H1 (cell line): ENCODE data around the gene EPHB6. TPM values are rescaled to one million over a fixed set of nuclear protein-coding genes. Genes with fewer than 3 reads are reported as not detected.

ENCODE experiments used
- CTCF ChIA-PET: fragments of 300-600 bp; sonication (Branson Sonifier 250); formaldehyde crosslinking; loops from one replicate; lab custom pipeline; 2021; ENCODE audit not compliant: partially characterized antibody; lab: Charles Lee
- POLR2A ChIA-PET: fragments of 300-600 bp; sonication (Branson Sonifier 250); formaldehyde crosslinking; loops from one replicate; lab custom pipeline; 2021; ENCODE audit warnings: inconsistent platforms; ENCODE audit not compliant: partially characterized antibody; lab: Charles Lee
- DNase-seq, 2 experiments: peaks; one replicate each; pipeline versions ENCODE4 v3.0.0 to v3.0.0-alpha.2; 2010 to 2022; ENCODE audit warnings: low spot score in 2 of 2, low read depth in 1 of 2, mixed read lengths in 1 of 2
- FAIRE-seq: peaks from 2 replicates; lab custom pipeline; 2011; peaks lifted over from hg19 to GRCh38; lab: Jason Lieb, UNC
- H2AFZ ChIP-seq: 2 replicates; pipeline ENCODE4 v1.8.1; 2012; ENCODE audit warnings: low read length, inconsistent platforms
- H2AK5ac ChIP-seq: 2 replicates; pipeline ENCODE4 v1.6.1; 2013; ENCODE audit warnings: low read depth, low read length
- H2BK120ac ChIP-seq: replicated peaks from 2 replicates; pipeline ENCODE3; 2013; ENCODE audit warnings: low read depth, low read length, inconsistent platforms
- H2BK12ac ChIP-seq: 2 replicates; pipeline ENCODE4 v1.6.1; 2013; ENCODE audit warnings: low read depth, low read length
- H2BK15ac ChIP-seq: 2 replicates; pipeline ENCODE4 v1.6.1; 2013; ENCODE audit warnings: low read length
- H2BK20ac ChIP-seq: 2 replicates; pipeline ENCODE4 v1.6.1; 2013; ENCODE audit warnings: low read length
- H2BK5ac ChIP-seq: 2 replicates; pipeline ENCODE4 v1.6.1; 2013; ENCODE audit warnings: low read depth, low read length
- H3K14ac ChIP-seq: 2 replicates; pipeline ENCODE4 v1.6.1; 2013; ENCODE audit warnings: inconsistent platforms; ENCODE audit not compliant: insufficient read length
- H3K18ac ChIP-seq: 2 replicates; pipeline ENCODE4 v1.6.1; 2013; ENCODE audit warnings: low read length; ENCODE audit errors: extremely low read depth
- H3K23ac ChIP-seq: 2 replicates; pipeline ENCODE4 v1.6.1; 2013; ENCODE audit warnings: inconsistent platforms; ENCODE audit not compliant: insufficient read length
- H3K23me2 ChIP-seq: 2 replicates; pipeline ENCODE4 v1.6.1; 2013; ENCODE audit warnings: low read depth, low read length
- H3K27ac ChIP-seq: 2 replicates; pipeline ENCODE4 v1.6.1; 2011; ENCODE audit warnings: low read depth, low read length, inconsistent platforms
- H3K27me3 ChIP-seq, 4 experiments: replicated peaks in 1 of 4; 1 replicate in 1 of 4; 2 replicates in 3 of 4; pipeline versions ENCODE4 v1.6.1 to v1.8.1; 2011 to 2013; ENCODE audit warnings: low read length in 3 of 4, mild to moderate bottlenecking in 3 of 4, inconsistent platforms in 2 of 4, mixed read lengths in 2 of 4, moderate library complexity in 1 of 4; ENCODE audit not compliant: control insufficient read depth in 3 of 4, insufficient read depth in 3 of 4; ENCODE audit errors: extremely low read depth in 1 of 4
- H3K36me3 ChIP-seq, 4 experiments: 2 replicates each; pipeline versions ENCODE4 v1.6.1 to v1.8.1; 2011 to 2013; ENCODE audit warnings: mild to moderate bottlenecking in 4 of 4, low read length in 3 of 4, moderate library complexity in 2 of 4, control low read depth in 1 of 4, inconsistent platforms in 1 of 4; ENCODE audit not compliant: insufficient read depth in 4 of 4, control insufficient read depth in 2 of 4
- H3K4ac ChIP-seq: replicated peaks from 2 replicates; pipeline ENCODE3; 2013; ENCODE audit warnings: low read length, low read depth, mixed read lengths, inconsistent platforms; ENCODE audit not compliant: insufficient read length
- H3K4me1 ChIP-seq, 4 experiments: replicated peaks in 1 of 4; 1 replicate in 1 of 4; 2 replicates in 3 of 4; pipeline versions ENCODE4 v1.6.1 to v1.8.1; 2011 to 2013; ENCODE audit warnings: low read length in 3 of 4, inconsistent platforms in 2 of 4, mixed read lengths in 1 of 4; ENCODE audit not compliant: insufficient read depth in 4 of 4, control insufficient read depth in 3 of 4
- H3K4me2 ChIP-seq, 2 experiments: 2 replicates each; pipeline versions ENCODE4 v1.6.1 to v1.8.1; 2011 to 2013; ENCODE audit warnings: low read depth in 2 of 2, low read length in 2 of 2, control low read depth in 1 of 2, inconsistent platforms in 1 of 2, mild to moderate bottlenecking in 1 of 2; ENCODE audit not compliant: insufficient read depth in 1 of 2
- H3K4me3 ChIP-seq, 4 experiments: fragments of 200-600, 300-600 bp in 1 of 4; sonication (generic), shearing (Covaris generic), sonication (Bioruptor Twin) in 1 of 4; 2 replicates each; pipeline versions ENCODE4 v1.5.1 to v1.8.1; 2011 to 2016; ENCODE audit warnings: low read length in 4 of 4, low read depth in 3 of 4, control low read depth in 2 of 4, inconsistent platforms in 2 of 4, mild to moderate bottlenecking in 2 of 4, mixed read lengths in 1 of 4, moderate library complexity in 1 of 4; ENCODE audit not compliant: insufficient read depth in 2 of 4; ENCODE audit errors: extremely low read depth in 1 of 4
- H3K56ac ChIP-seq: replicated peaks from 2 replicates; pipeline ENCODE3; 2013; ENCODE audit warnings: low read depth, mild to moderate bottlenecking, mixed read lengths, low read length, inconsistent platforms; ENCODE audit not compliant: insufficient read length
- H3K79me1 ChIP-seq: 2 replicates; pipeline ENCODE4 v1.6.1; 2013; ENCODE audit warnings: low read depth, low read length, control low read depth
- H3K79me2 ChIP-seq, 2 experiments: 2 replicates each; pipeline versions ENCODE4 v1.6.1 to v1.8.1; 2012 to 2013; ENCODE audit warnings: low read length in 2 of 2, mild to moderate bottlenecking in 2 of 2, inconsistent platforms in 1 of 2; ENCODE audit not compliant: insufficient read depth in 2 of 2, control insufficient read depth in 1 of 2
- H3K9ac ChIP-seq, 4 experiments: replicated peaks in 1 of 4; 1 replicate in 1 of 4; 2 replicates in 3 of 4; pipeline versions ENCODE4 v1.6.1 to v1.8.1; 2011 to 2013; ENCODE audit warnings: low read depth in 3 of 4, low read length in 3 of 4, control low read depth in 2 of 4, mild to moderate bottlenecking in 2 of 4, moderate library complexity in 2 of 4, inconsistent platforms in 1 of 4; ENCODE audit errors: extremely low read depth in 1 of 4
- H3K9me3 ChIP-seq, 2 experiments: 2 replicates each; pipeline versions ENCODE4 v1.6.1 to v1.8.1; 2012 to 2013; ENCODE audit warnings: mild to moderate bottlenecking in 2 of 2, moderate library complexity in 2 of 2, control low read depth in 1 of 2, inconsistent platforms in 1 of 2, low read depth in 1 of 2, low read length in 1 of 2, mixed read lengths in 1 of 2; ENCODE audit not compliant: insufficient read depth in 2 of 2
- H4K20me1 ChIP-seq, 2 experiments: replicated peaks in 1 of 2; 2 replicates each; pipeline versions ENCODE3 to v1.8.1; 2011 to 2013; ENCODE audit warnings: inconsistent platforms in 2 of 2, low read length in 2 of 2, mild to moderate bottlenecking in 1 of 2; ENCODE audit not compliant: insufficient read depth in 2 of 2, control insufficient read depth in 1 of 2
- H4K5ac ChIP-seq: 2 replicates; pipeline ENCODE4 v1.6.1; 2013; ENCODE audit warnings: low read length, low read depth, mixed read lengths, inconsistent platforms; ENCODE audit not compliant: insufficient read length
- H4K8ac ChIP-seq: 2 replicates; pipeline ENCODE4 v1.8.0; 2013; ENCODE audit warnings: mild to moderate bottlenecking, moderate library complexity, low read length, inconsistent platforms; ENCODE audit not compliant: insufficient read depth; ENCODE audit errors: extremely low read depth
- H4K91ac ChIP-seq: replicated peaks from 2 replicates; pipeline ENCODE3; 2013; ENCODE audit warnings: low read length, mixed read lengths, inconsistent platforms; ENCODE audit not compliant: insufficient read length
- ATF2 ChIP-seq: IDR thresholded peaks from 2 replicates; pipeline ENCODE4 v1.6.1; 2012; ENCODE audit warnings: low read length, inconsistent platforms
- KDM5A ChIP-seq: fragments of 200-600 bp; IDR thresholded peaks from 2 replicates; pipeline ENCODE4 v1.7.1; 2012; ENCODE audit warnings: mild to moderate bottlenecking, low read length, inconsistent platforms, mixed read lengths
- RAD21 ChIP-seq, 2 experiments: IDR thresholded peaks in 1 of 2; conservative IDR thresholded peaks in 1 of 2; 2 replicates each; pipeline ENCODE4 v1.6.1; 2011; ENCODE audit warnings: low read depth in 2 of 2, low read length in 2 of 2, improper control_type of control experiment in 1 of 2, inconsistent platforms in 1 of 2, mild to moderate bottlenecking in 1 of 2, moderate library complexity in 1 of 2
- TBP ChIP-seq: IDR thresholded peaks from 2 replicates; pipeline ENCODE4 v1.6.1; 2011; ENCODE audit warnings: low read depth, low read length, improper control_type of control experiment
- YY1 ChIP-seq: IDR thresholded peaks from 2 replicates; pipeline ENCODE4 v1.6.1; 2011; ENCODE audit warnings: low read depth, mild to moderate bottlenecking, low read length
- WGBS, 2 experiments: shearing (Covaris generic) in 1 of 2; methylation state at CpG; one replicate each; pipeline versions ENCODE4 v1.1.6 to v1.1.7; 2013 to 2015; ENCODE audit warnings: low lambda C conversion rate in 2 of 2, mixed read lengths in 2 of 2, inconsistent platforms in 1 of 2, low coverage in 1 of 2, missing lambda C conversion rate in 1 of 2; ENCODE audit not compliant: insufficient replicate concordance in 2 of 2, insufficient coverage in 1 of 2, insufficient read length in 1 of 2; ENCODE audit errors: extremely low coverage in 1 of 2, missing lambda C conversion rate in 1 of 2; 5-methylcytosine and 5-hydroxymethylcytosine counted together
- polyA plus RNA-seq, 7 experiments: library from polyadenylated mRNA; depleted of rRNA in 3 of 7; stranded (reverse) in 5 of 7; unstranded in 2 of 7; fragments of >200 nt in 5 of 7; fragments of 200-250 nt in 2 of 7; gene quantifications; 1 replicate in 5 of 7; 2 replicates in 1 of 7; 4 replicates in 1 of 7; pipeline versions ENCODE4 v1.2.1 to v1.2.3, GENCODE V29; 2011 to 2013; ENCODE audit warnings: missing spikeins in 2 of 7, mixed read lengths in 2 of 7
- total RNA-seq: library from RNA; stranded (reverse); fragmentation: NEBNext Ultra II Directional; extraction: Animal tissue kit (Norgen Biotek cat#: 25700); gene quantifications from 2 replicates; pipeline ENCODE4 v1.2.1, GENCODE V29; 2021
- TF ChIP-seq, protein P1 (sequence below), 3 experiments: IDR thresholded peaks; 1 replicate in 2 of 3; 2 replicates in 1 of 3; pipeline versions ENCODE4 v1.5.1 to v1.6.1; 2011; ENCODE audit warnings: low read length in 3 of 3, mild to moderate bottlenecking in 3 of 3, inconsistent platforms in 2 of 3, low read depth in 1 of 3, moderate library complexity in 1 of 3; ENCODE audit not compliant: insufficient read depth in 1 of 3; ENCODE audit errors: control extremely low read depth in 1 of 3

The EPHB6 gene
- total and polyA plus RNA-seq, 2 of the 8 experiments (the other 6 are each of a cell fraction or from before 2014, with no cell fraction given) = 19.7 TPM

DNA sequence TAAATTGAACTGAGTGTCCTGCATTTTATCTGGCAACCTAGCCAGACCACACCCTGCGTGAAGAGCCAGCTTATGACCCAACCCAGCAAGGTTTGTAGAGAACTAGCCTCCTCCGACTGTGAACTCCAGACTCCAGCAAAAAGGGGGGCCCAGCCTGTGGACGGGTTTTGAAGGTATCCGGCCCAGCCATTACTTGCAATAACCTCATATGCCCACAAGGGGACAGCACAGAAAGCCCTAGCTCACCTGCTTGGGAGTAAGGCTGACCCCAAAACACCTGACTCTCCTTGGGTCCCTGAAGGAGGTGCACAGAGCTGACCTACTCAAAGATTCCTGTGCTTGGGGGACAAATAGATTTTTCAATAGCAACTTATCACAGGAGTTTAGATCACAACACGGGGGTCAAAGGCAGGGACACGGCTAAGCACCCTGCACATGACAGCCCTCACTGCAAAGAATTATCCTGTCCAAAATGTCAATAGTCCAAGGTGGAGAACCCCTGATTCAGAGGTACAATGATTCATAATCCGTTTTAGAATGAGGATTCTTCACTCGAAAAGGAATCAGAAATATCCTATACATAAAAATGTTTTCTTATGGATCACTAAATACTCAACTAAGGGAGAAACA is 26.1 kb downstream of the EPHB6 start:
- DNase-seq = peak; percentile 23 to 78
- H3K9ac ChIP-seq = no peak overlapping the region
- 0 out of 7 replicates have a peak, but pooled peaks cover 0 to 2% (median 0%) of the 10 kb centered on the region in 4 experiments for H3K27me3 ChIP-seq
- H3K4me3 ChIP-seq = no peak overlapping the region
- no peak overlapping the region for H2BK12ac ChIP-seq
- no peak overlapping the region for H3K56ac ChIP-seq
- H3K4me2 ChIP-seq = no peak overlapping the region
- H3K9me3 ChIP-seq = no peaks in the 10 kb centered on the region
- no peak overlapping the region for H2AFZ ChIP-seq
- ChIA-PET CTCF (interaction anchor here (0.6 to 13.9 kb wide), 44 partner anchors 8 to 649 kb away, joined by 3 to 332 read pairs (median 3); partner anchors contain the start of gene TRPV5), POLR2A (no interaction called here)
- H2BK120ac ChIP-seq = no peak overlapping the region
- H3K14ac ChIP-seq = no peak overlapping the region
- no peaks in the 10 kb centered on the region for H3K79me2 ChIP-seq
- FAIRE-seq = peak; percentile 94
- no peak overlapping the region for H3K27ac ChIP-seq
- H4K20me1 ChIP-seq = no peaks in the 10 kb centered on the region
- no peaks in the 10 kb centered on the region for H3K36me3 ChIP-seq
- H3K18ac ChIP-seq = no peak overlapping the region
- WGBS, 2 experiments = 40% methylated on average over 8 of the region's 8 CpGs; no CpG with 5 or more reads in 1 of the 2 experiments
- no peak overlapping the region for H4K5ac ChIP-seq
- no peak overlapping the region for H4K8ac ChIP-seq
- TF ChIP-seq ATF2 (no peak), YY1 (0 out of 2 replicates have a peak, but pooled peaks have one; percentile 35), KDM5A (no peak), TBP (no peak), RAD21 (IDR thresholded peaks at IDR 0.05 in 1 of 2, conservative IDR thresholded peaks at IDR 0.05 in 1 of 2; ENCODE audit: low read depth in 2 of 2, low read length in 2 of 2) (peak; percentile 77 to 84)
- TF ChIP-seq, protein P1, sequence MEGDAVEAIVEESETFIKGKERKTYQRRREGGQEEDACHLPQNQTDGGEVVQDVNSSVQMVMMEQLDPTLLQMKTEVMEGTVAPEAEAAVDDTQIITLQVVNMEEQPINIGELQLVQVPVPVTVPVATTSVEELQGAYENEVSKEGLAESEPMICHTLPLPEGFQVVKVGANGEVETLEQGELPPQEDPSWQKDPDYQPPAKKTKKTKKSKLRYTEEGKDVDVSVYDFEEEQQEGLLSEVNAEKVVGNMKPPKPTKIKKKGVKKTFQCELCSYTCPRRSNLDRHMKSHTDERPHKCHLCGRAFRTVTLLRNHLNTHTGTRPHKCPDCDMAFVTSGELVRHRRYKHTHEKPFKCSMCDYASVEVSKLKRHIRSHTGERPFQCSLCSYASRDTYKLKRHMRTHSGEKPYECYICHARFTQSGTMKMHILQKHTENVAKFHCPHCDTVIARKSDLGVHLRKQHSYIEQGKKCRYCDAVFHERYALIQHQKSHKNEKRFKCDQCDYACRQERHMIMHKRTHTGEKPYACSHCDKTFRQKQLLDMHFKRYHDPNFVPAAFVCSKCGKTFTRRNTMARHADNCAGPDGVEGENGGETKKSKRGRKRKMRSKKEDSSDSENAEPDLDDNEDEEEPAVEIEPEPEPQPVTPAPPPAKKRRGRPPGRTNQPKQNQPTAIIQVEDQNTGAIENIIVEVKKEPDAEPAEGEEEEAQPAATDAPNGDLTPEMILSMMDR (IDR thresholded peaks at IDR 0.05; ENCODE audit: control extremely low read depth in 1 of 3, insufficient read depth in 1 of 3, low read depth in 1 of 3, low read length in 3 of 3) = peak; percentile 83 to 96 (median 95)
- H2BK5ac ChIP-seq = no peak overlapping the region
- no peak overlapping the region for H4K91ac ChIP-seq
- H3K4me1 ChIP-seq = peaks cover 0 to 8% (median 2%) of the 10 kb centered on the region in 4 experiments; a peak in 2 of 7 replicates
- no peak overlapping the region for H2AK5ac ChIP-seq
- H3K79me1 ChIP-seq = no peaks in the 10 kb centered on the region
- H2BK20ac ChIP-seq = no peak overlapping the region
- no peaks in the 10 kb centered on the region for H3K23me2 ChIP-seq
- H2BK15ac ChIP-seq = no peak overlapping the region
- H3K4ac ChIP-seq = no peak overlapping the region
- no peak overlapping the region for H3K23ac ChIP-seq
